ENCODE data around the gene PTGS2.
"Not testable (repeated sequence)": the region's sequence is repeated elsewhere in the genome, so short reads cannot be mapped to it uniquely, and the experiment has no call there.

The PTGS2 gene

GRCh38 chr1:186682736-186683135 lies 2.5 kb upstream of the PTGS2 start:
- H3K4me1 Mint-ChIP-seq: no peaks in the 10 kb centered on the region
- peaks cover 63% of the 10 kb centered on the region for H3K27me3 Mint-ChIP-seq
- no peak overlapping the region for H3K27ac Mint-ChIP-seq (ENCODE audit: low read depth)
- H3K4me3 Mint-ChIP-seq: no peak overlapping the region
- H3K9me3 Mint-ChIP-seq: no peaks in the 10 kb centered on the region
- DNase-seq (ENCODE audit: low spot score in 2 of 2) (no peak), ATAC-seq (replicated peaks; ENCODE audit: extremely low read depth, poor library complexity, severe bottlenecking) (no peak)
- peaks cover 2% of the 10 kb centered on the region for H3K36me3 Mint-ChIP-seq (ENCODE audit: insufficient read depth)

- DNase-seq (ENCODE audit: low spot score in 2 of 2): no peak
- H3K4me1 Mint-ChIP-seq: no peaks in the 10 kb centered on the region
- H3K36me3 Mint-ChIP-seq (ENCODE audit: insufficient read depth): peaks cover 2% of the 10 kb centered on the region
- no peak overlapping the region for H3K4me3 Mint-ChIP-seq
- no peaks in the 10 kb centered on the region for H3K9me3 Mint-ChIP-seq
- H3K27me3 Mint-ChIP-seq: peaks cover 65% of the 10 kb centered on the region
- ATAC-seq (replicated peaks; ENCODE audit: extremely low read depth, poor library complexity, severe bottlenecking): no peak
- H3K27ac Mint-ChIP-seq (ENCODE audit: low read depth): no peak overlapping the region
Measured at GRCh38 chr1:186681801-186682200, 1.6 kb upstream of the PTGS2 start.

GRCh38 chr1:186681121-186681520 lies 898 bp upstream of the PTGS2 start:
- H3K4me3 Mint-ChIP-seq: peak overlapping the region; percentile 52
- H3K36me3 Mint-ChIP-seq (ENCODE audit: insufficient read depth): peaks cover 2% of the 10 kb centered on the region
- DNase-seq (ENCODE audit: low spot score in 2 of 2): no peak
- no peaks in the 10 kb centered on the region for H3K9me3 Mint-ChIP-seq
- no peak for ATAC-seq (replicated peaks; ENCODE audit: extremely low read depth, poor library complexity, severe bottlenecking)
- peaks cover 65% of the 10 kb centered on the region for H3K27me3 Mint-ChIP-seq
- no peaks in the 10 kb centered on the region for H3K4me1 Mint-ChIP-seq
- H3K27ac Mint-ChIP-seq (ENCODE audit: low read depth): no peak overlapping the region

GRCh38 chr1:186679924-186680244 lies 339 bp downstream of the PTGS2 start:
- Mint-ChIP-seq H3K9me3 (no peaks in the 10 kb centered on the region), H3K4me1 (no peaks in the 10 kb centered on the region), H3K36me3 (ENCODE audit: insufficient read depth) (peaks cover 2% of the 10 kb centered on the region), H3K27ac (ENCODE audit: low read depth) (no peak overlapping the region), H3K27me3 (peaks cover 65% of the 10 kb centered on the region), H3K4me3 (peak overlapping the region; percentile 52)
- ATAC-seq (replicated peaks; ENCODE audit: extremely low read depth, poor library complexity, severe bottlenecking): no peak
- DNase-seq (ENCODE audit: low spot score in 2 of 2): no peak

- peaks cover 56% of the 10 kb centered on the region for H3K27me3 Mint-ChIP-seq
- H3K36me3 Mint-ChIP-seq (ENCODE audit: insufficient read depth): peaks cover 2% of the 10 kb centered on the region
- no peaks in the 10 kb centered on the region for H3K9me3 Mint-ChIP-seq
- no peak overlapping the region for H3K27ac Mint-ChIP-seq (ENCODE audit: low read depth)
- DNase-seq (ENCODE audit: low spot score in 2 of 2) (no peak), ATAC-seq (replicated peaks; ENCODE audit: extremely low read depth, poor library complexity, severe bottlenecking) (no peak)
- H3K4me1 Mint-ChIP-seq: no peaks in the 10 kb centered on the region
- no peak overlapping the region for H3K4me3 Mint-ChIP-seq
Measured at GRCh38 chr1:186678155-186678554, 2.1 kb downstream of the PTGS2 start.

GRCh38 chr1:186672596-186672995 lies 7.6 kb downstream of the PTGS2 start:
- H3K27ac Mint-ChIP-seq (ENCODE audit: low read depth): no peak overlapping the region
- peaks cover under 1% of the 10 kb centered on the region for H3K27me3 Mint-ChIP-seq
- no peaks in the 10 kb centered on the region for H3K9me3 Mint-ChIP-seq
- no peaks in the 10 kb centered on the region for H3K36me3 Mint-ChIP-seq (ENCODE audit: insufficient read depth)
- H3K4me3 Mint-ChIP-seq: no peak overlapping the region
- no peaks in the 10 kb centered on the region for H3K4me1 Mint-ChIP-seq
- ATAC-seq (replicated peaks; ENCODE audit: extremely low read depth, poor library complexity, severe bottlenecking) (no peak), DNase-seq (ENCODE audit: low spot score in 2 of 2) (no peak)

- DNase-seq (ENCODE audit: low spot score in 2 of 2): no peak
- Mint-ChIP-seq H3K36me3 (ENCODE audit: insufficient read depth) (no peaks in the 10 kb centered on the region), H3K9me3 (no peaks in the 10 kb centered on the region), H3K27ac (ENCODE audit: low read depth) (no peak overlapping the region), H3K4me1 (no peaks in the 10 kb centered on the region), H3K4me3 (no peak overlapping the region), H3K27me3 (no peaks in the 10 kb centered on the region)
- no peak for ATAC-seq (replicated peaks; ENCODE audit: extremely low read depth, poor library complexity, severe bottlenecking)
Measured at GRCh38 chr1:186672131-186672530, 8.1 kb downstream of the PTGS2 start.

- Mint-ChIP-seq H3K4me3 (no peak overlapping the region), H3K4me1 (no peaks in the 10 kb centered on the region), H3K27me3 (no peaks in the 10 kb centered on the region), H3K27ac (ENCODE audit: low read depth) (no peak overlapping the region), H3K36me3 (ENCODE audit: insufficient read depth) (no peaks in the 10 kb centered on the region), H3K9me3 (no peaks in the 10 kb centered on the region)
- ATAC-seq (replicated peaks; ENCODE audit: extremely low read depth, poor library complexity, severe bottlenecking) (no peak), DNase-seq (ENCODE audit: low spot score in 2 of 2) (no peak)
Measured at GRCh38 chr1:186671136-186671825, 8.9 kb downstream of the PTGS2 start.

GRCh38 chr1:186670297-186671135 lies 9.7 kb downstream of the PTGS2 start:
- no peaks in the 10 kb centered on the region for H3K36me3 Mint-ChIP-seq (ENCODE audit: insufficient read depth)
- DNase-seq (ENCODE audit: low spot score in 2 of 2) (no peak), ATAC-seq (replicated peaks; ENCODE audit: extremely low read depth, poor library complexity, severe bottlenecking) (no peak)
- no peak overlapping the region for H3K27ac Mint-ChIP-seq (ENCODE audit: low read depth)
- H3K9me3 Mint-ChIP-seq: no peaks in the 10 kb centered on the region
- H3K27me3 Mint-ChIP-seq: no peaks in the 10 kb centered on the region
- no peaks in the 10 kb centered on the region for H3K4me1 Mint-ChIP-seq
- H3K4me3 Mint-ChIP-seq: no peak overlapping the region

GRCh38 chr1:186669784-186670183 lies 10.4 kb downstream of the PTGS2 start:
- not testable (repeated sequence) for H3K27me3 Mint-ChIP-seq; H3K4me1 Mint-ChIP-seq; H3K9me3 Mint-ChIP-seq; DNase-seq (ENCODE audit: low spot score in 2 of 2); H3K27ac Mint-ChIP-seq (ENCODE audit: low read depth); H3K36me3 Mint-ChIP-seq (ENCODE audit: insufficient read depth); H3K4me3 Mint-ChIP-seq; ATAC-seq (replicated peaks; ENCODE audit: extremely low read depth, poor library complexity, severe bottlenecking)

- not testable (repeated sequence) for H3K9me3 Mint-ChIP-seq; DNase-seq (ENCODE audit: low spot score in 2 of 2); H3K27me3 Mint-ChIP-seq; ATAC-seq (replicated peaks; ENCODE audit: extremely low read depth, poor library complexity, severe bottlenecking); H3K27ac Mint-ChIP-seq (ENCODE audit: low read depth); H3K4me1 Mint-ChIP-seq; H3K36me3 Mint-ChIP-seq (ENCODE audit: insufficient read depth); H3K4me3 Mint-ChIP-seq
Measured at GRCh38 chr1:186664217-186664616, 16.0 kb downstream of the PTGS2 start.

- H3K9me3 Mint-ChIP-seq: peaks cover 6% of the 10 kb centered on the region
- H3K27me3 Mint-ChIP-seq: no peaks in the 10 kb centered on the region
- H3K36me3 Mint-ChIP-seq (ENCODE audit: insufficient read depth): no peaks in the 10 kb centered on the region
- DNase-seq (ENCODE audit: low spot score in 2 of 2) (no peak), ATAC-seq (replicated peaks; ENCODE audit: extremely low read depth, poor library complexity, severe bottlenecking) (no peak)
- no peak overlapping the region for H3K27ac Mint-ChIP-seq (ENCODE audit: low read depth)
- no peaks in the 10 kb centered on the region for H3K4me1 Mint-ChIP-seq
- H3K4me3 Mint-ChIP-seq: no peak overlapping the region
Measured at GRCh38 chr1:186662752-186663151, 17.5 kb downstream of the PTGS2 start.

- H3K36me3 Mint-ChIP-seq (ENCODE audit: insufficient read depth): no peaks in the 10 kb centered on the region
Measured at GRCh38 chr1:186659890-186660341, 20.3 kb downstream of the PTGS2 start.

More at GRCh38 chr1:186659890-186660341, 20.3 kb downstream of the PTGS2 start:
- DNase-seq (ENCODE audit: low spot score in 2 of 2) (no peak), ATAC-seq (replicated peaks; ENCODE audit: extremely low read depth, poor library complexity, severe bottlenecking) (no peak)
- Mint-ChIP-seq H3K4me1 (no peaks in the 10 kb centered on the region), H3K9me3 (peaks cover 6% of the 10 kb centered on the region), H3K27ac (ENCODE audit: low read depth) (no peak overlapping the region), H3K27me3 (no peaks in the 10 kb centered on the region), H3K4me3 (no peak overlapping the region)

All from central memory CD8-positive, alpha-beta T cell (primary cell).